ENCODE results near the gene ADARB1. TPM values are rescaled to one million over a fixed set of nuclear protein-coding genes. Genes with fewer than 3 reads are reported as not detected.

Gene ADARB1
- total RNA-seq, 1 donor from 2014 or later, result 14.5 TPM

- no peaks in the 10 kb centered on the region for H3K9me3 Mint-ChIP-seq (ENCODE audit: unreplicated experiment)
- H3K36me3 Mint-ChIP-seq (ENCODE audit: low read depth, unreplicated experiment), result no peaks in the 10 kb centered on the region
- H3K4me1 Mint-ChIP-seq (ENCODE audit: unreplicated experiment), result peaks cover 10% of the 10 kb centered on the region
- no peak overlapping the region for H3K4me3 Mint-ChIP-seq (ENCODE audit: unreplicated experiment)
- TF ChIP-seq CTCF (IDR thresholded peaks at IDR 0.05; ENCODE audit: unreplicated experiment), result no peak
- DNase-seq (ENCODE audit: low spot score), result no peak
- no peak overlapping the region for H3K27ac Mint-ChIP-seq (ENCODE audit: unreplicated experiment)
- H3K27me3 Mint-ChIP-seq (ENCODE audit: unreplicated experiment), result peaks cover 12% of the 10 kb centered on the region
Observed at GRCh38 chr21:45050345-45050796, 24.0 kb upstream of the ADARB1 start.

- Mint-ChIP-seq H3K9me3 (ENCODE audit: unreplicated experiment) (no peaks in the 10 kb centered on the region), H3K27ac (ENCODE audit: unreplicated experiment) (no peak overlapping the region), H3K27me3 (ENCODE audit: unreplicated experiment) (peaks cover 12% of the 10 kb centered on the region), H3K36me3 (ENCODE audit: low read depth, unreplicated experiment) (no peaks in the 10 kb centered on the region), H3K4me3 (ENCODE audit: unreplicated experiment) (no peak overlapping the region), H3K4me1 (ENCODE audit: unreplicated experiment) (peaks cover 13% of the 10 kb centered on the region)
- DNase-seq (ENCODE audit: low spot score), result no peak
- no peak for TF ChIP-seq CTCF (IDR thresholded peaks at IDR 0.05; ENCODE audit: unreplicated experiment)
Observed at GRCh38 chr21:45050797-45051489, 23.4 kb upstream of the ADARB1 start.

- Mint-ChIP-seq H3K27ac (ENCODE audit: unreplicated experiment) (no peak overlapping the region), H3K9me3 (ENCODE audit: unreplicated experiment) (no peaks in the 10 kb centered on the region), H3K4me1 (ENCODE audit: unreplicated experiment) (peaks cover 22% of the 10 kb centered on the region), H3K4me3 (ENCODE audit: unreplicated experiment) (no peak overlapping the region), H3K36me3 (ENCODE audit: low read depth, unreplicated experiment) (no peaks in the 10 kb centered on the region), H3K27me3 (ENCODE audit: unreplicated experiment) (peaks cover 12% of the 10 kb centered on the region)
- TF ChIP-seq CTCF (IDR thresholded peaks at IDR 0.05; ENCODE audit: unreplicated experiment), result no peak
- DNase-seq (ENCODE audit: low spot score), result no peak
Observed at GRCh38 chr21:45051580-45052434, 22.6 kb upstream of the ADARB1 start.

GRCh38 chr21:45052960-45053359 is 21.4 kb upstream of the ADARB1 start:
- no peak for TF ChIP-seq CTCF (IDR thresholded peaks at IDR 0.05; ENCODE audit: unreplicated experiment)
- H3K9me3 Mint-ChIP-seq (ENCODE audit: unreplicated experiment), result no peaks in the 10 kb centered on the region
- no peaks in the 10 kb centered on the region for H3K36me3 Mint-ChIP-seq (ENCODE audit: low read depth, unreplicated experiment)
- peaks cover 31% of the 10 kb centered on the region for H3K4me1 Mint-ChIP-seq (ENCODE audit: unreplicated experiment)
- DNase-seq (ENCODE audit: low spot score), result no peak
- H3K27me3 Mint-ChIP-seq (ENCODE audit: unreplicated experiment), result peaks cover 12% of the 10 kb centered on the region
- peak overlapping the region; percentile 24 for H3K4me3 Mint-ChIP-seq (ENCODE audit: unreplicated experiment)
- H3K27ac Mint-ChIP-seq (ENCODE audit: unreplicated experiment), result no peak overlapping the region

Measured in endothelial cell (in vitro differentiated cells).